Kidney (tissue), 14 donors: ENCODE data around the gene SETD1B. TPM values are rescaled to one million over a fixed set of nuclear protein-coding genes. Genes with fewer than 3 reads are reported as not detected.

Experiments
- DNase-seq, 5 donors: peaks; one replicate each; pipeline ENCODE4 v3.0.0-alpha.2; 2013 to 2020
- FAIRE-seq: peaks from 2 replicates; lab custom pipeline; 2012; peaks lifted over from hg19 to GRCh38; lab: Jason Lieb, UNC
- H3K27ac ChIP-seq, 2 donors: one replicate each; pipeline ENCODE4 v1.7.0; 2013; ENCODE audit warnings: low read depth in 2 of 2, low read length in 2 of 2, inconsistent platforms in 1 of 2
- H3K27me3 ChIP-seq: one replicate; pipeline ENCODE4 v1.7.1; 2013; ENCODE audit warnings: low read length, inconsistent platforms; ENCODE audit not compliant: control insufficient read depth, insufficient read depth
- H3K36me3 ChIP-seq, 3 donors: one replicate each; pipeline versions ENCODE4 v1.7.0 to v1.7.1; 2013; ENCODE audit warnings: low read length in 3 of 3, control low read depth in 1 of 3, inconsistent platforms in 1 of 3; ENCODE audit not compliant: insufficient read depth in 3 of 3, control insufficient read depth in 2 of 3
- H3K4me1 ChIP-seq, 3 donors: one replicate each; pipeline versions ENCODE4 v1.7.0 to v1.7.1; 2013; ENCODE audit warnings: low read length in 3 of 3, inconsistent platforms in 1 of 3, low read depth in 1 of 3; ENCODE audit not compliant: control insufficient read depth in 2 of 3, insufficient read depth in 2 of 3
- H3K4me3 ChIP-seq, 3 donors: one replicate each; pipeline versions ENCODE4 v1.7.0 to v1.8.1; 2013; ENCODE audit warnings: low read length in 3 of 3, control low read depth in 1 of 3, inconsistent platforms in 1 of 3
- H3K9ac ChIP-seq, 3 donors: one replicate each; pipeline versions ENCODE4 v1.7.0 to v1.7.1; 2013; ENCODE audit warnings: low read length in 3 of 3, control low read depth in 1 of 3, inconsistent platforms in 1 of 3
- H3K9me3 ChIP-seq, 3 donors: one replicate each; pipeline versions ENCODE4 v1.7.0 to v1.7.1; 2013; ENCODE audit warnings: low read length in 3 of 3, control low read depth in 1 of 3, inconsistent platforms in 1 of 3; ENCODE audit not compliant: control insufficient read depth in 2 of 3, insufficient read depth in 1 of 3
- intact Hi-C: fragments of 100-400 bp; cut with DNase I; formaldehyde crosslinking; loops from one replicate; pipeline ENCODE4 v1.11.1; 2022
- polyA plus RNA-seq: library from polyadenylated mRNA; stranded (reverse); fragments of 350-450 nt; fragmentation: Illumina TruSeq; extraction: RNeasy Lipid Tissue Mini Kit (QIAGEN cat#74804); gene quantifications from one replicate; pipeline ENCODE4 v1.2.3, GENCODE V29; 2014; ENCODE audit warnings: low read depth, low replicate concordance; ENCODE audit not compliant: insufficient read depth
- total RNA-seq: library from RNA; stranded (reverse); fragmentation: NEBNext Ultra II Directional; extraction: Animal tissue kit (Norgen Biotek cat#: 25700); gene quantifications from one replicate; pipeline ENCODE4 v1.2.1, GENCODE V29; 2021
- TF ChIP-seq, protein P1 (sequence below): IDR thresholded peaks from 3 replicates; pipeline ENCODE4 v1.5.1; 2012; ENCODE audit warnings: mild to moderate bottlenecking, moderate library complexity, borderline replicate concordance; ENCODE audit not compliant: insufficient read depth; ENCODE audit errors: extremely low read depth
- donor health status: control.
- donor health status: control.
- donor health status: control.
- donor health status: control.
- donor health status: control.
- donor health status: DM: yes; HTN: yes; CAD: no.
- donor health status: Normal renal cell carcinoma (clear cell type).

Gene SETD1B
- total and polyA plus RNA-seq, 2 donors from 2014 or later: 3.5 to 34.5 TPM

DNA sequence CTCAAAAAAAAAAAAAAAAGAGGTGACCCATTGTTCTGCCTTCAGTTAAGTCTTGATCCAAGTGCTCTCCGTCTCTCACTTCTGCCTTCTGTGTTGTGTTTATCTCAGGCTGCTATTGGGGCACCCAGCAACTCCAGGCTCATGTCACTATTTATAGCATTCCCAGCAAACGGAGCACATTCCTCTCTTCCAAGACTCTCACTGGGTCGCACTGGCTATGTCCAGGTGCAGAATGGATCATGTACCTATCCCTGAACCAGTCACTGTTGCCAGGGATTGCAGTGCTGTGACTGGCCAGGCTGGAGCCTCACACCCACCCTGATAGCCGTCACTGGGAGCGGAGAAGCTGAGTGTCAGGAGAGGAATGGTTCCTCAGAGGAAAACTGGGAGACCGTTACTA is 41.5 kb upstream of the SETD1B start:
- Histone ChIP-seq H3K9me3 (no peaks in the 10 kb centered on the region), H3K27ac (no peak overlapping the region), H3K27me3 (no peaks in the 10 kb centered on the region), H3K36me3 (no peaks in the 10 kb centered on the region), H3K9ac (no peak overlapping the region), H3K4me1 (peaks cover 0 to 2% (median 0%) of the 10 kb centered on the region in 3 donors), H3K4me3 (no peak overlapping the region)
- TF ChIP-seq, protein P1, sequence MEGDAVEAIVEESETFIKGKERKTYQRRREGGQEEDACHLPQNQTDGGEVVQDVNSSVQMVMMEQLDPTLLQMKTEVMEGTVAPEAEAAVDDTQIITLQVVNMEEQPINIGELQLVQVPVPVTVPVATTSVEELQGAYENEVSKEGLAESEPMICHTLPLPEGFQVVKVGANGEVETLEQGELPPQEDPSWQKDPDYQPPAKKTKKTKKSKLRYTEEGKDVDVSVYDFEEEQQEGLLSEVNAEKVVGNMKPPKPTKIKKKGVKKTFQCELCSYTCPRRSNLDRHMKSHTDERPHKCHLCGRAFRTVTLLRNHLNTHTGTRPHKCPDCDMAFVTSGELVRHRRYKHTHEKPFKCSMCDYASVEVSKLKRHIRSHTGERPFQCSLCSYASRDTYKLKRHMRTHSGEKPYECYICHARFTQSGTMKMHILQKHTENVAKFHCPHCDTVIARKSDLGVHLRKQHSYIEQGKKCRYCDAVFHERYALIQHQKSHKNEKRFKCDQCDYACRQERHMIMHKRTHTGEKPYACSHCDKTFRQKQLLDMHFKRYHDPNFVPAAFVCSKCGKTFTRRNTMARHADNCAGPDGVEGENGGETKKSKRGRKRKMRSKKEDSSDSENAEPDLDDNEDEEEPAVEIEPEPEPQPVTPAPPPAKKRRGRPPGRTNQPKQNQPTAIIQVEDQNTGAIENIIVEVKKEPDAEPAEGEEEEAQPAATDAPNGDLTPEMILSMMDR: no peak
- intact Hi-C loops: no loop called here
- DNase-seq: peak in 4 of 5 donors; percentile 13 to 81 (median 46)
- no peak for FAIRE-seq

DNA sequence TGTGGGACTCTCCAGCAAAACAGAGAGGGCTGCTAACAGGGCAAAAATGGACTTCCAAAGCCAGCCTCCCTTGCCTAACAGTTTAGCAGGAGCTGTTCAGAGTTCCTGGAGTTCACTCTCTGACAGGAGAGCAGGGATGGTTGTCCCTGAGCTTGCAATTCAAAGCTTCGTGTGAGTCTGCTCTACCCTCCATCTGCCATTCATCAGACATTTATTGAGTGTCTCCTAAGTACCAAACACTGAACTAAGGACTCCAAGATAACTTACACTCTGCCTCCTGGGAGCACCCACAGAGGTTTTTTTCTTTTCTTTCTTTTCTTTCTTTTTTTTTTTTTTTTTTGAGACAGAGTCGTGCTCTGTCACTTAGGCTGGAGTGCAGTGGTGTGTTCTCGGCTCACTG is 39.0 kb upstream of the SETD1B start:
- Histone ChIP-seq H3K4me1 (peaks cover 0 to 6% (median 0%) of the 10 kb centered on the region in 3 donors), H3K36me3 (no peaks in the 10 kb centered on the region), H3K9me3 (no peaks in the 10 kb centered on the region), H3K27ac (no peak overlapping the region), H3K4me3 (no peak overlapping the region), H3K9ac (no peak overlapping the region), H3K27me3 (no peaks in the 10 kb centered on the region)
- FAIRE-seq (no peak), DNase-seq (no peak)
- TF ChIP-seq, protein P1: no peak
- intact Hi-C loops: no loop called here

DNA sequence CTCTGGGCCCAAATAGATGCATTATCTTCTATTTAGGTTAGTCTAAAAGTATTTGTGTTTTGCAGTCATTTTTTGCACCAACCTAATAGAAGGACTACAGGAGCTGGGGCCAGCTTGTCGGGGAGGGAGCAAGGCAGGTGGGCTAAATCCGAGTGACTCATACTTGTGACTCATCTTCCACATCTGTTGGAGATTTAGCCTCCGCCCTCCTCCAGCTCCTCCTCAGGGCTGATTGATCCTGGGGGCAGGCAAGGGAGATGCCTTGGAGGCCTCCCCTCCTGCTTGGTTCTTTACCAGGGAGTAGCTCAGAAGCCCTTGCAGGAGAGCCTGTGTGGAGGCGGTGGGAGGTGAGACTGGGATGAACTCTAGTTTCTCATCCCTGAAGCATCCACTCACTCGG is 38.2 kb upstream of the SETD1B start:
- no peaks in the 10 kb centered on the region for H3K36me3 ChIP-seq
- intact Hi-C loops: no loop called here
- H3K4me1 ChIP-seq: peaks cover 0 to 7% (median 0%) of the 10 kb centered on the region in 3 donors
- H3K9me3 ChIP-seq: no peaks in the 10 kb centered on the region
- H3K27ac ChIP-seq: no peak overlapping the region
- no peak overlapping the region for H3K4me3 ChIP-seq
- TF ChIP-seq, protein P1: no peak
- H3K27me3 ChIP-seq: no peaks in the 10 kb centered on the region
- DNase-seq (no peak), FAIRE-seq (no peak)
- no peak overlapping the region for H3K9ac ChIP-seq
